ENCODE data around the gene S100B. TPM values are rescaled to one million over a fixed set of nuclear protein-coding genes. Genes with fewer than 3 reads are reported as not detected.

The S100B gene
- total RNA-seq, 1 donor from 2014 or later, result not detected

DNA sequence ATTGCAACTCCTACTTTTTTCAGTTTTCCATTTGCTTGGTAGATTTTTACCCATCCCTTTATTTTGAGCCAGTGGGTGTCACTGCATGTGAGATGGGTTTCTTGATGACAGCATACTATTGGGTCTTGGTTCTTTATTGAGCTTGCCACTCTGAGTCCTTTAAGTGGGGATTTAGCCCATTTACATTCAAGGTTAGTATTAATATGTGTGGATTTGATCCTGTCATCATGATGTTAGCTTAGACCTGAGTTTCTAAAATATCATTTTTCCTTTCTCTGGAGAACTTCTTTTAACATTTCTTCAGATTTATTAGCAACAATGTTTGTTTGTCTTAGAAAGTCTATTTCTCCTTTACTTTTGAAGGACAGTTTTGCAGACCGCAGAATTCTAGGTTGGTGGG is 11.8 kb upstream of the S100B start:
- Mint-ChIP-seq H3K4me3 (ENCODE audit: low read depth) (no peak overlapping the region), H3K4me1 (ENCODE audit: low read depth) (peaks cover 16% of the 10 kb centered on the region), H3K27ac (no peak overlapping the region), H3K27me3 (peaks cover 26% of the 10 kb centered on the region), H3K9me3 (ENCODE audit: low read depth) (peaks cover 3% of the 10 kb centered on the region), H3K36me3 (ENCODE audit: insufficient read depth) (no peaks in the 10 kb centered on the region)
- TF ChIP-seq, protein P1, sequence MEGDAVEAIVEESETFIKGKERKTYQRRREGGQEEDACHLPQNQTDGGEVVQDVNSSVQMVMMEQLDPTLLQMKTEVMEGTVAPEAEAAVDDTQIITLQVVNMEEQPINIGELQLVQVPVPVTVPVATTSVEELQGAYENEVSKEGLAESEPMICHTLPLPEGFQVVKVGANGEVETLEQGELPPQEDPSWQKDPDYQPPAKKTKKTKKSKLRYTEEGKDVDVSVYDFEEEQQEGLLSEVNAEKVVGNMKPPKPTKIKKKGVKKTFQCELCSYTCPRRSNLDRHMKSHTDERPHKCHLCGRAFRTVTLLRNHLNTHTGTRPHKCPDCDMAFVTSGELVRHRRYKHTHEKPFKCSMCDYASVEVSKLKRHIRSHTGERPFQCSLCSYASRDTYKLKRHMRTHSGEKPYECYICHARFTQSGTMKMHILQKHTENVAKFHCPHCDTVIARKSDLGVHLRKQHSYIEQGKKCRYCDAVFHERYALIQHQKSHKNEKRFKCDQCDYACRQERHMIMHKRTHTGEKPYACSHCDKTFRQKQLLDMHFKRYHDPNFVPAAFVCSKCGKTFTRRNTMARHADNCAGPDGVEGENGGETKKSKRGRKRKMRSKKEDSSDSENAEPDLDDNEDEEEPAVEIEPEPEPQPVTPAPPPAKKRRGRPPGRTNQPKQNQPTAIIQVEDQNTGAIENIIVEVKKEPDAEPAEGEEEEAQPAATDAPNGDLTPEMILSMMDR (IDR thresholded peaks at IDR 0.05; ENCODE audit: unreplicated experiment), result no peak
- no peak for DNase-seq (ENCODE audit: low spot score, unreplicated experiment)

DNA sequence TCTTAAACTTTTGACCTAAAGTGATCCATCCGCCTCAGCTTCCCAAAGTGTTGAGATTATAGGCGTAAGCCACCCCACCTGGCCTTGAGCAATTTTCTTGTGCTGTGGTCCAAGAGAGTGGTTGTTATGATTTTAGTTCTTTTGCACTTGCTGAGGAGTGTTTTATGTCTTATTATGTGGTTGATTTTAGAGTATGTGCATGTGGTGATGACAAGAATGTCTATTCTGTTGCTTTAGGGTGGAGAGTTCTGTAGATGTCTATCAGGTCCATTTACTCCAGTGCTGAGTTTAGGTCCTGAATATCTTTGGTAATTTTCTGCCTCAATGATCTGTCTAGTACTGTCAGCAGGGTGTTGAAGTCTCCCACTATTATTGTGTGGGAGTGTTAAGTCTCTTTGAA is 11.2 kb upstream of the S100B start:
- Mint-ChIP-seq H3K9me3 (ENCODE audit: low read depth) (peaks cover 3% of the 10 kb centered on the region), H3K4me1 (ENCODE audit: low read depth) (peaks cover 12% of the 10 kb centered on the region), H3K27ac (no peak overlapping the region), H3K4me3 (ENCODE audit: low read depth) (no peak overlapping the region), H3K27me3 (peaks cover 26% of the 10 kb centered on the region), H3K36me3 (ENCODE audit: insufficient read depth) (no peaks in the 10 kb centered on the region)
- TF ChIP-seq, protein P1 (IDR thresholded peaks at IDR 0.05; ENCODE audit: unreplicated experiment), result no peak
- DNase-seq (ENCODE audit: low spot score, unreplicated experiment), result no peak

DNA sequence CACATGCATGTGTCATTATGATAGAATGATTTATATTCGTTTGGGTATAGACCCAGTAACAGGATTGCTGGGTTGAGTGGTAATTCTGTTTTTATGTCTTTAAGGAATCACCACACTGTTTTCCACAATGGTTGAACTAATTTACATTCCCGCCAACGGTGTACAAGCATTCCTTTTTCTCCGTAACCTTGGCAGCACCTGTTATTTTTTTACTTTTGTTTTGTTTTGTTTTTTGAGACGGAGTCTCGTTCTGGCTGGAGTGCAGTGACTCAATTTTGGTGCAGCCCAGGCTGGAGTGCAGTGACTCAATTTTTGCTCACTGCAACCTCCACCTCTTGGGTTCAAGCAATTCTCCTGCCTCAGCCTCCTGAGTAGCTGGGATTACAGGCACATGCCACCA is 8.5 kb upstream of the S100B start:
- no peaks in the 10 kb centered on the region for H3K36me3 Mint-ChIP-seq (ENCODE audit: insufficient read depth)
- H3K4me3 Mint-ChIP-seq (ENCODE audit: low read depth), result no peak overlapping the region
- H3K9me3 Mint-ChIP-seq (ENCODE audit: low read depth), result peaks cover 5% of the 10 kb centered on the region
- peaks cover 6% of the 10 kb centered on the region for H3K4me1 Mint-ChIP-seq (ENCODE audit: low read depth)
- no peak for DNase-seq (ENCODE audit: low spot score, unreplicated experiment)
- peaks cover 30% of the 10 kb centered on the region for H3K27me3 Mint-ChIP-seq
- TF ChIP-seq, protein P1 (IDR thresholded peaks at IDR 0.05; ENCODE audit: unreplicated experiment), result no peak
- H3K27ac Mint-ChIP-seq, result no peak overlapping the region

DNA sequence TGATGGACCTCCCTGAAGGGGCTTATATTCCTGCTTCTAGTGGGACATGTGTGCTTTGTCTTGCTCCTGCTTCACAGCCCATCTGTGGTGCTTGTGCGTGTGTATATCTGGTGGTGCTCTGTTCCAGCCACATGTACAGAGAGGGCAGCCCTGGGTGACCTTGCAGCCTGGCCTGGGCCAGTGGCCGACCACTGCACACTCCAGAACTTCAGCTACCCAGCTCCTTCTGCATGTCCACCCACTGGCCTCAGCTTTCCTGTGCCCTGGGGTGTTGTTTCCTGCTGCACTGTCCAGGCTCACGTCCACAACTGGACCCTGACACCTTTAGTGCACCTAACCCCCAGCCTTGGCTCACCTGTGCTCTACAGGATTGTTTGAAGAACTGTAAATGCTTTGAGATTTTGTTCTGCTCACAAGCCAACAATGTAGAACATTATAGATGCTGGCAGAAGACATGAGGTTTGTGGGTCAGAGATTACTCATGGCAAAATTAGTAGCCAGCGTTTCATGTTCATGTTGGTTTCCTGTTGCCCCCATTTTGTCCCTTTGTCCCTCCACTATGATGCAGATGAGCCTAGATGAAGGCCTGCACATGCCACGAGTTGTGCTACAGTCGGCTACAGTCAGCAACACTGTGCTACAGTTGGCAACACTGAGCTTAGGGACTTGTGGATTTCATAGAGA is 5.3 kb upstream of the S100B start:
- H3K27ac Mint-ChIP-seq, result no peak overlapping the region
- peaks cover 3% of the 10 kb centered on the region for H3K9me3 Mint-ChIP-seq (ENCODE audit: low read depth)
- no peak overlapping the region for H3K4me3 Mint-ChIP-seq (ENCODE audit: low read depth)
- peaks cover 23% of the 10 kb centered on the region for H3K27me3 Mint-ChIP-seq
- H3K4me1 Mint-ChIP-seq (ENCODE audit: low read depth), result peaks cover 8% of the 10 kb centered on the region
- no peaks in the 10 kb centered on the region for H3K36me3 Mint-ChIP-seq (ENCODE audit: insufficient read depth)
- TF ChIP-seq, protein P1 (IDR thresholded peaks at IDR 0.05; ENCODE audit: unreplicated experiment), result no peak
- DNase-seq (ENCODE audit: low spot score, unreplicated experiment), result no peak

DNA sequence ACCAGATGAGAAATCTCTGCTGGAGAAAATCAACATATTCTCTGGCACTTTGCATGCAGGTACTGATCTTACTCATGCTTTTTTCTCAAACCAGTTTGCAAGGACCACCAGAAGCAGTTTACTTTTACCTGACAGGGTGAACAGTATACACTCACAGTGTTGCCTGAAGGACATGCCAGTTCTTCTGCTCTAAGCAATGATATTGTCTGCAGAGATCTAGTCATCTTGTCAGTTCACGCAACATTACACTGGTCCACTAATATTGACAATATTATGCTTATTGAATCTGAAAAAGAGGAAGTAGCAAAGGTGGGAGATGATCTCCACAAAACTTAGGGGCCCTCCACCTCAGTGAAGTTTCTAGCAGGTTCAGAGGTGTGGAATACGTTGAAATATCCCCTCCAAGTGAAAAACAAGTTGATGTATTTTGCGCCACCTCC is 3.8 kb upstream of the S100B start:
- H3K27me3 Mint-ChIP-seq, result peaks cover 12% of the 10 kb centered on the region
- H3K4me1 Mint-ChIP-seq (ENCODE audit: low read depth), result peaks cover 9% of the 10 kb centered on the region

More for the DNA sequence above, 3.8 kb upstream of the S100B start:
- Mint-ChIP-seq H3K36me3 (ENCODE audit: insufficient read depth) (no peaks in the 10 kb centered on the region), H3K9me3 (ENCODE audit: low read depth) (peaks cover 3% of the 10 kb centered on the region), H3K4me3 (ENCODE audit: low read depth) (no peak overlapping the region), H3K27ac (no peak overlapping the region)
- DNase-seq (ENCODE audit: low spot score, unreplicated experiment), result no peak
- TF ChIP-seq, protein P1 (IDR thresholded peaks at IDR 0.05; ENCODE audit: unreplicated experiment), result no peak
